Measurements from ENCODE around the gene DCUN1D2.

DCUN1D2 gene

DNA sequence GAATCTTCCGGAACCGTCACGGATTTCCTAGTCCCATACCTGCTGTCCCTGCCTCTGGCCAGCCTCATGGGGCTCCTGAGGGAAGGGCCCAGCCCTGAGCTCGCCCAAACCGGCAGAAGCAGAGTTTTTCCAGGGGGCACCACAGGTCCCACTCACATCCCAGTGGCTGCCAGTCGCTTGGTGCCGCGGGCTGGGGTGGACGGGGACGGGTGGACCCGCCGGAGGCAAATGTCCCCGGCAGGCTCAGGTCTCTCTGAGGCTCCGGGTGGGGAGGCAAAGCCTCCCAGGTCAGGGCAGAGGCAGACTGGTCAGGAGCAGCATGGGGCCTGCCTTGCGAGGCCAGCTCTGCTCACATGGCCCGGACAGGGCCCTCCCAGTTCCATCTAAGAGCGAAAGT is 62.0 kb downstream of the DCUN1D2 start:
- no peak for DNase-seq (ENCODE audit: low read depth)
- no peak overlapping the region for H3K4me3 ChIP-seq (ENCODE audit: low read depth, low read length)
- TF ChIP-seq, protein P1, sequence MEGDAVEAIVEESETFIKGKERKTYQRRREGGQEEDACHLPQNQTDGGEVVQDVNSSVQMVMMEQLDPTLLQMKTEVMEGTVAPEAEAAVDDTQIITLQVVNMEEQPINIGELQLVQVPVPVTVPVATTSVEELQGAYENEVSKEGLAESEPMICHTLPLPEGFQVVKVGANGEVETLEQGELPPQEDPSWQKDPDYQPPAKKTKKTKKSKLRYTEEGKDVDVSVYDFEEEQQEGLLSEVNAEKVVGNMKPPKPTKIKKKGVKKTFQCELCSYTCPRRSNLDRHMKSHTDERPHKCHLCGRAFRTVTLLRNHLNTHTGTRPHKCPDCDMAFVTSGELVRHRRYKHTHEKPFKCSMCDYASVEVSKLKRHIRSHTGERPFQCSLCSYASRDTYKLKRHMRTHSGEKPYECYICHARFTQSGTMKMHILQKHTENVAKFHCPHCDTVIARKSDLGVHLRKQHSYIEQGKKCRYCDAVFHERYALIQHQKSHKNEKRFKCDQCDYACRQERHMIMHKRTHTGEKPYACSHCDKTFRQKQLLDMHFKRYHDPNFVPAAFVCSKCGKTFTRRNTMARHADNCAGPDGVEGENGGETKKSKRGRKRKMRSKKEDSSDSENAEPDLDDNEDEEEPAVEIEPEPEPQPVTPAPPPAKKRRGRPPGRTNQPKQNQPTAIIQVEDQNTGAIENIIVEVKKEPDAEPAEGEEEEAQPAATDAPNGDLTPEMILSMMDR (IDR thresholded peaks at IDR 0.05; ENCODE audit: low read depth, low read length, missing control alignments): no peak
- in situ Hi-C loops (cut with HindIII; ENCODE audit: low sequenced_read_pairs): no loop called here

DNA sequence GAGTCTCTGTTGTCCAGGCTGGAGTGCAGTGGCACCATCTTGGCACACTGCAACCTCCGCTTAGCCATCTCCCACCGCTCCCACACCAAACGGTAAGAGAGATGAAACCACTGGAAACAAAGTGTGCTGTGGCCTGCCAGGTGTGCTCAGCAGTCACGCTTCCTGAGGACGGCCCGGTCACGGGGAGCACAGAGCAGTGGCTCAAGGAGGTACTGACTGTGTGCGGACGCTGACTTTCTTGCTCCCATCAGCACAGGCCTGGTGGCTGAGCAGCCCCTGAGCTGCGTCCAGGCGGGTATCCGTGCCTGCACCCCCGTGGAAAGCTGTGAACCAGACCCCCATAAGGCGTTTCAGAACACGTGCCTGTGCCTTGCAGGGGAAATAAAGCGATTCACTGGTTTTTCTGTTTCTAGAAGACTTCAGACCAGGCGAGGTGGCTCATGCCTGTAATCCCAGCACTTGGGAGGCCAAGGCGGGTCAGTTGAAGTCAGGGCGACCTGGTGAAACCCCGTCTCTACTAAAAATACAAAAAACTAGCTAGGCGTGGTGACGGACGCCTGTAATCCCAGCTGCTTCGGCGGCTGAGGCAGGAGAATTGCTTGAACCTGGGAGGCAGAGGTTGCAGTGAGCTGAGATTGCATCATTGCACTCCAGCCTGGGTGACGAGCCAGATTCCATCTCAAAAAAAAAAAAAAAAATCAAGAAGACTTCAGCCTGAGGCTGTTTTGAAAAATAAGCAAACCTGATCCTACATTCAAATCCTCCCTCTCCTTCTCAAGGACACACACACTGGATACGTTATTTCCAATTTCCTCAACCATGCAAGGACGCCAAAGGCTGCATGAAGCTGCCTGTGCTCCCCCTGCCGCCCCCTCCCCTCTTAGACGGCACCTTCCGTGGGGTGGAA is 62.7 kb downstream of the DCUN1D2 start:
- no peak for DNase-seq (ENCODE audit: low read depth)
- in situ Hi-C loops (cut with HindIII; ENCODE audit: low sequenced_read_pairs): no loop called here
- TF ChIP-seq, protein P1 (IDR thresholded peaks at IDR 0.05; ENCODE audit: low read depth, low read length, missing control alignments): no peak
- no peak overlapping the region for H3K4me3 ChIP-seq (ENCODE audit: low read depth, low read length)

DNA sequence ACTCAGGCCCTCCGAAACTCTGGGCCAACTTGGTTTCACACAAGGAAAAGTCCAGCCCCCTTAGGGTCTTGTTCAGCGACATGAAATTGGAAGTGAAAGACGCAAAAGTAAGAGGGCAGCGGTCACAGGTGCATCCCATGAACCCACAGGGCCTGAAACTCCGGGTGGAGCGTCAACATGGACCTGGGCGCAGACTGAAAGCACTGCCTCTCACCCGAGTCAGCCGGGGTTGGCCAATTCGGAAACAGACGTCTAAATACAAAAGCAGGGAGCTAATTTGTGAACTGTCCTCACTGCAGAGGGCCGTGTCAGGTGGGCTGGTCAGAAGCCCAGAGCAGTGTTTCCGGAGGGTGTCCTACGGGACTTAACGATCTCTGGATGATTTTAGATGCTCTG is 63.9 kb downstream of the DCUN1D2 start:
- no peak overlapping the region for H3K4me3 ChIP-seq (ENCODE audit: low read depth, low read length)
- no peak for DNase-seq (ENCODE audit: low read depth)
- in situ Hi-C loops (cut with HindIII; ENCODE audit: low sequenced_read_pairs): no loop called here
- TF ChIP-seq, protein P1 (IDR thresholded peaks at IDR 0.05; ENCODE audit: low read depth, low read length, missing control alignments): no peak

DNA sequence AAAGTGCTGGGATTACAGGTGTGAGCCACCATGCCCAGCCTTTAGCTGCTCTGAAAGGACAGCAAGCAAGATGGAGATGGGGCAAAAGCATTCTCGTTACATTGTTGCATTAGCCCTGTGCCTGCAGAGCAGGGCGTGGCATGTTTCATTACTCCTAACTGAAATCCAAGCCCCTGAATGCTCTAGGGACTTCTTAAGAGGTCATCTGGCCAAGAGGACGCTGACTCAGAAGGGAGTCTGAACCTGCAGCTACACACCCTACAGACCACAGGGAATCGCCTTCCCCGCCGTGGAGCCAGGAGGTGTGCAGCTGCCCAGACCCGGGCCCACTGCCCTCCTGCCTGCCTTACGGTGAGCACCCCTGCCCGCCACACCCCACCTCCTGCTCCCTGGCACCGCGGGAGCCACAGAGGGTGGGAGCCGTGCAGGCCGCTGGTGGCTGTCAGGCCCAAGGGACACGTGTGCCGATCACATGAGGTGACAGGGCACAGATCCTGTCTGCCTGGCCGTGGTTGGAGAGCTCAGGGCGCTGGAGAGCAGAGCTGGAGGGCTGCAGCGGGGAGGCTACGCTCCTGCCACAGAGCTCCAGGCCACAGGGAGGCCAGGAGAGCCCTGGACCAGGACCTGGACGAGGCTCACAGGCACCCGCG is 64.4 kb downstream of the DCUN1D2 start:
- in situ Hi-C loops (cut with HindIII; ENCODE audit: low sequenced_read_pairs): no loop called here

DNA sequence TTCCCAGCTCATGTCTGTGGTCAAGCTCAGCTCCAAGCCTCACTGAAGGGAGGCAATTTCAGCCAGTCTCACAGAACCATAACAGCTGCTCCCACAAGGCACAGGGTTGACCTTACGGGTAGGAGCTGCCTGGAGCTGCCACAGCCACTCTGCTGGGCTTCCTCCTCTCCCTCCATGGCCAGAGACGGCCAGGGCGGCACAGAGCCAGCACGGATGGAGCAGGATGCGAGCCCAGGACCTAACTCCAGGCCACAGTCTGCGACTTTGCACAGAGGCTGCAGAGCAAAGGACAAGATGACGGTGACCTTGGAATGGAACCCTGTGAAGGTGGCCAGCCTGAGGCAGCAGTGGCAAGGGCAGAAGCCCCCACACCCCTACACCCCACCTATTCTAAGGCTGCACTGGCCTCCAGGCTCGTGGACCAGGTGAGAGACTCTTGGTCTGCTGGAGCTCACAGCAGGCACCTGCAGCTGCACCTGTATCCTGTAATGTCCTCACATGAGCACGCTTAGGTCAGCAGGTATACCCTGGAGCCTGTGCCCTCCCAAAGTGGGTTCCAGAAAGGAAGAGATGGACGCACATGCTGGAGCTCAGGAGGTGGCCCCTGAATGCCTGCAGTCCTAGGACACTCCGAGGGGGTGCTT is 66.9 kb downstream of the DCUN1D2 start:
- DNase-seq (ENCODE audit: low read depth): no peak
- TF ChIP-seq, protein P1 (IDR thresholded peaks at IDR 0.05; ENCODE audit: low read depth, low read length, missing control alignments): no peak
- in situ Hi-C loops (cut with HindIII; ENCODE audit: low sequenced_read_pairs): no loop called here
- H3K4me3 ChIP-seq (ENCODE audit: low read depth, low read length): no peak overlapping the region

More for the DNA sequence above, 64.4 kb downstream of the DCUN1D2 start:
- TF ChIP-seq, protein P1 (IDR thresholded peaks at IDR 0.05; ENCODE audit: low read depth, low read length, missing control alignments): no peak
- no peak for DNase-seq (ENCODE audit: low read depth)
- H3K4me3 ChIP-seq (ENCODE audit: low read depth, low read length): no peak overlapping the region

DNA sequence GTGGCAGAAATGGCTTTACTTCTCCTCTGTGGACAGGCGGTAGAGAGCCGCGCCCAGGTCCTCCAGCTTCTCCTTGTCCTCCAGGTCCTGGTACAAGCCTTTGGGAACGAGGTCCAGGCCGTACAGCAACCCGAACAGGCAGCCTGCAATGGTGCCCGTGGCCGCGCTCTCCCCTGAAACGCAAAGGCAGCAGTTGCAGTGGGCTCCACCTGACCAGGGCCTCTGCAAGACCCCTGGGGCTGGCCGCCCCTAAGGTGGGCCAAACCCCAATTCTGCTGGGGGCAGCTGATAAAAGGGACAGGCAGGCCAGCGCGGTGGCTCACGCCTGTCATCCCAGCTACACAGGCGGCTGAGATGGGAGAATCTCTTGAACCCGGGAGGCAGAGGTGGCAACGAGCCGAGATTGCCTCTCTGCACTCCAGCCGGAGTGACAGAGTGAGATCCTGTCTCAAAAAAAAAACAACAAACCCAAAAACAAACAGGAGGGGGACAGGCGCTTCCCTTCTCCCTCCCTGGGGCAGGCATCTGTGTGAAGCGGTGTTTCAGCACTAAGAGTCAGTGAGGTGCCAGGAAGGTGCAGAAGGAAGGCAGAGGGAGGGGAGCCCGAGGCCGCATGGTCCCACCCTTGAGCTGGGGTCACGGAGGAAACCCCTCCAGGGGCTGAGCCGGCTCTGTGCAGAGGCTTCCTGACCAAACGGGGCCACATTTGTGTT is 67.5 kb downstream of the DCUN1D2 start:
- in situ Hi-C loops (cut with HindIII; ENCODE audit: low sequenced_read_pairs): no loop called here
- no peak for DNase-seq (ENCODE audit: low read depth)
- H3K4me3 ChIP-seq (ENCODE audit: low read depth, low read length): no peak overlapping the region
- TF ChIP-seq, protein P1 (IDR thresholded peaks at IDR 0.05; ENCODE audit: low read depth, low read length, missing control alignments): no peak
